Measurements from ENCODE around the gene MYO6.

Gene MYO6

GRCh38 chr6:75863784-75864183 lies 114.7 kb downstream of the MYO6 start:
- no peak for TF ChIP-seq CTCF (IDR thresholded peaks at IDR 0.05; ENCODE audit: low read depth, low read length)
- in situ Hi-C loops (cut with HindIII; ENCODE audit: low sequenced_read_pairs) = no loop called here

GRCh38 chr6:75864446-75864845 lies 115.4 kb downstream of the MYO6 start:
- in situ Hi-C loops (cut with HindIII; ENCODE audit: low sequenced_read_pairs) = no loop called here

More at GRCh38 chr6:75863784-75864183, 114.7 kb downstream of the MYO6 start:
- no peak overlapping the region for H3K4me3 ChIP-seq (ENCODE audit: low read depth, low read length)
- DNase-seq (ENCODE audit: low read depth, low spot score) = no peak

GRCh38 chr6:75870389-75870788 lies 121.3 kb downstream of the MYO6 start:
- DNase-seq (ENCODE audit: low read depth, low spot score) = no peak
- in situ Hi-C loops (cut with HindIII; ENCODE audit: low sequenced_read_pairs) = no loop called here
- TF ChIP-seq CTCF (IDR thresholded peaks at IDR 0.05; ENCODE audit: low read depth, low read length) = no peak
- no peak overlapping the region for H3K4me3 ChIP-seq (ENCODE audit: low read depth, low read length)

More at GRCh38 chr6:75864446-75864845, 115.4 kb downstream of the MYO6 start:
- no peak for DNase-seq (ENCODE audit: low read depth, low spot score)
- no peak overlapping the region for H3K4me3 ChIP-seq (ENCODE audit: low read depth, low read length)
- TF ChIP-seq CTCF (IDR thresholded peaks at IDR 0.05; ENCODE audit: low read depth, low read length) = no peak

- in situ Hi-C loops (cut with HindIII; ENCODE audit: low sequenced_read_pairs) = no loop called here
- no peak overlapping the region for H3K4me3 ChIP-seq (ENCODE audit: low read depth, low read length)
- no peak for TF ChIP-seq CTCF (IDR thresholded peaks at IDR 0.05; ENCODE audit: low read depth, low read length)
- no peak for DNase-seq (ENCODE audit: low read depth, low spot score)
Observed at GRCh38 chr6:75874224-75874623, 125.2 kb downstream of the MYO6 start.

GRCh38 chr6:75876152-75876551 lies 127.1 kb downstream of the MYO6 start:
- in situ Hi-C loops (cut with HindIII; ENCODE audit: low sequenced_read_pairs) = no loop called here
- no peak for TF ChIP-seq CTCF (IDR thresholded peaks at IDR 0.05; ENCODE audit: low read depth, low read length)
- DNase-seq (ENCODE audit: low read depth, low spot score) = no peak
- no peak overlapping the region for H3K4me3 ChIP-seq (ENCODE audit: low read depth, low read length)

- in situ Hi-C loops (cut with HindIII; ENCODE audit: low sequenced_read_pairs) = no loop called here
- no peak for DNase-seq (ENCODE audit: low read depth, low spot score)
- no peak overlapping the region for H3K4me3 ChIP-seq (ENCODE audit: low read depth, low read length)
- no peak for TF ChIP-seq CTCF (IDR thresholded peaks at IDR 0.05; ENCODE audit: low read depth, low read length)
Observed at GRCh38 chr6:75880305-75880704, 131.3 kb downstream of the MYO6 start.

GRCh38 chr6:75882734-75883133 lies 133.7 kb downstream of the MYO6 start:
- DNase-seq (ENCODE audit: low read depth, low spot score) = peak; percentile 48
- H3K4me3 ChIP-seq (ENCODE audit: low read depth, low read length) = no peak overlapping the region
- in situ Hi-C loops (cut with HindIII; ENCODE audit: low sequenced_read_pairs) = no loop called here
- no peak for TF ChIP-seq CTCF (IDR thresholded peaks at IDR 0.05; ENCODE audit: low read depth, low read length)
